Right lobe of liver (tissue), 4 donors: ENCODE data around the gene SMARCD2.
"Not testable (repeated sequence)": the region's sequence is repeated elsewhere in the genome, so short reads cannot be mapped to it uniquely, and the experiment has no call there.

Experiments used
- CTCF ChIP-seq, 4 donors: fragments of 200-600 bp in 3 of 4; fragments of 450-650 bp in 1 of 4; IDR thresholded peaks; one replicate each; pipeline versions ENCODE4 v1.5.1 to v1.8.0; 2016 to 2022; ENCODE audit warnings: antibody characterized with exemption in 4 of 4, mild to moderate bottlenecking in 2 of 4
- POLR2A ChIP-seq: fragments of 450-650 bp; IDR thresholded peaks from one replicate; pipeline ENCODE4 v1.6.1; 2017; ENCODE audit warnings: antibody characterized with exemption, mild to moderate bottlenecking
- donor health status: DM: no; HTN: no; CAD: no.
- donor health status: DM: no; HTN: no; CAD: no.
- donor health status: DM: no; HTN: yes; CAD: no.

- not testable (repeated sequence) for TF ChIP-seq POLR2A; CTCF (IDR thresholded peaks at IDR 0.05)
Observed at GRCh38 chr17:63874693-63875092, 32.2 kb upstream of the SMARCD2 start.
